Fibroblast of skin of left quadriceps (primary cell): ENCODE measurements around the gene ANO1.

Experiments used
- DNase-seq, 2 experiments: peaks; one replicate each; pipeline ENCODE4 v3.0.0-alpha.2; 2013; ENCODE audit warnings: low read depth in 2 of 2

ANO1 gene

GRCh38 chr11:70138403-70138802, 60.3 kb downstream of the ANO1 start:
- no peak for DNase-seq

- no peak for DNase-seq
Measured at GRCh38 chr11:70139785-70140410, 61.8 kb downstream of the ANO1 start.

- no peak for DNase-seq
Measured at GRCh38 chr11:70140711-70141485, 62.8 kb downstream of the ANO1 start.

GRCh38 chr11:70141486-70142220, 63.5 kb downstream of the ANO1 start:
- DNase-seq = no peak

- DNase-seq = no peak
Measured at GRCh38 chr11:70142221-70142875, 64.2 kb downstream of the ANO1 start.

GRCh38 chr11:70144262-70144661, 66.1 kb downstream of the ANO1 start:
- no peak for DNase-seq

- no peak for DNase-seq
Measured at GRCh38 chr11:70145071-70145470, 67.0 kb downstream of the ANO1 start.

- no peak for DNase-seq
Measured at GRCh38 chr11:70145841-70146240, 67.7 kb downstream of the ANO1 start.

GRCh38 chr11:70146299-70146698, 68.2 kb downstream of the ANO1 start:
- no peak for DNase-seq

GRCh38 chr11:70146895-70147520, 68.9 kb downstream of the ANO1 start:
- no peak for DNase-seq

- no peak for DNase-seq
Measured at GRCh38 chr11:70147668-70148067, 69.6 kb downstream of the ANO1 start.

GRCh38 chr11:70151671-70152070, 73.6 kb downstream of the ANO1 start:
- no peak for DNase-seq

GRCh38 chr11:70153133-70153727, 75.1 kb downstream of the ANO1 start:
- DNase-seq = no peak

- DNase-seq = no peak
Measured at GRCh38 chr11:70155386-70155785, 77.3 kb downstream of the ANO1 start.

GRCh38 chr11:70156291-70157037, 78.3 kb downstream of the ANO1 start:
- DNase-seq = no peak

GRCh38 chr11:70158201-70158600, 80.1 kb downstream of the ANO1 start:
- DNase-seq = no peak

GRCh38 chr11:70158757-70159389, 80.8 kb downstream of the ANO1 start:
- no peak for DNase-seq

- DNase-seq = no peak
Measured at GRCh38 chr11:70159627-70160570, 81.8 kb downstream of the ANO1 start.

GRCh38 chr11:70161043-70161625, 83.0 kb downstream of the ANO1 start:
- DNase-seq = no peak
